ENCODE data around the gene WTAP.
"Not testable (repeated sequence)": the region's sequence is repeated elsewhere in the genome, so short reads cannot be mapped to it uniquely, and the experiment has no call there.

- TF ChIP-seq EP300, CTCF (IDR thresholded peaks at IDR 0.05): not testable (repeated sequence)
Observed at GRCh38 chr6:159690135-159690534, 37.2 kb upstream of the WTAP start.
